ENCODE data around the gene IKBIP.
A peak's percentile ranks its signal among the peaks of the same experiment; 100 is the strongest.
"Not testable (repeated sequence)": the region's sequence is repeated elsewhere in the genome, so short reads cannot be mapped to it uniquely, and the experiment has no call there.

Gene IKBIP

GRCh38 chr12:98644433-98644711 lies 216 bp downstream of the IKBIP start:
- H3K79me2 ChIP-seq (ENCODE audit: insufficient read depth, low read depth) = peaks cover 30% of the 10 kb centered on the region
- peaks cover 7% of the 10 kb centered on the region for H3K4me1 ChIP-seq (ENCODE audit: low read depth, poor library complexity, severe bottlenecking)
- H3K4me2 ChIP-seq = peak overlapping the region; percentile 85; the same call in 1 of the 2 replicates
- peak overlapping the region; percentile 68 for H3K27ac ChIP-seq
- no peaks in the 10 kb centered on the region for H4K20me1 ChIP-seq (ENCODE audit: insufficient read depth)
- peak overlapping the region; percentile 70 for H3K9ac ChIP-seq
- no peaks in the 10 kb centered on the region for H3K27me3 ChIP-seq (ENCODE audit: insufficient read depth, low read depth)
- H3K36me3 ChIP-seq (ENCODE audit: insufficient read depth) = no peaks in the 10 kb centered on the region
- H2AFZ ChIP-seq (ENCODE audit: low read depth) = peak overlapping the region; percentile 82
- TF ChIP-seq CTCF (conservative IDR thresholded peaks at IDR 0.05; ENCODE audit: low read depth, low read length) = no peak
- H3K4me3 ChIP-seq (IDR thresholded peaks at IDR 0.05; ENCODE audit: insufficient read depth, low read depth, low read length) = no peak overlapping the region

- H3K4me2 ChIP-seq = peak overlapping the region; percentile 85; the same call in 1 of the 2 replicates
- not testable (repeated sequence) for H3K36me3 ChIP-seq (ENCODE audit: insufficient read depth); H3K4me1 ChIP-seq (ENCODE audit: low read depth, poor library complexity, severe bottlenecking); H3K9ac ChIP-seq; H3K27me3 ChIP-seq (ENCODE audit: insufficient read depth, low read depth); H3K27ac ChIP-seq; H4K20me1 ChIP-seq (ENCODE audit: insufficient read depth); H2AFZ ChIP-seq (ENCODE audit: low read depth); H3K4me3 ChIP-seq (IDR thresholded peaks at IDR 0.05; ENCODE audit: insufficient read depth, low read depth, low read length)
- H3K79me2 ChIP-seq (ENCODE audit: insufficient read depth, low read depth) = peaks cover 30% of the 10 kb centered on the region
Observed at GRCh38 chr12:98642801-98643200, 1.8 kb downstream of the IKBIP start.

GRCh38 chr12:98639491-98639890 lies 5.1 kb downstream of the IKBIP start:
- Histone ChIP-seq H3K27me3 (ENCODE audit: insufficient read depth, low read depth) (no peaks in the 10 kb centered on the region), H3K4me3 (IDR thresholded peaks at IDR 0.05; ENCODE audit: insufficient read depth, low read depth, low read length) (no peak overlapping the region), H2AFZ (ENCODE audit: low read depth) (no peak overlapping the region), H3K36me3 (ENCODE audit: insufficient read depth) (no peaks in the 10 kb centered on the region), H3K4me2 (no peak overlapping the region), H3K9ac (no peak overlapping the region), H4K20me1 (ENCODE audit: insufficient read depth) (no peaks in the 10 kb centered on the region), H3K4me1 (ENCODE audit: low read depth, poor library complexity, severe bottlenecking) (peaks cover 7% of the 10 kb centered on the region), H3K27ac (no peak overlapping the region), H3K79me2 (ENCODE audit: insufficient read depth, low read depth) (peaks cover 30% of the 10 kb centered on the region)
- no peak for TF ChIP-seq CTCF (conservative IDR thresholded peaks at IDR 0.05; ENCODE audit: low read depth, low read length)

GRCh38 chr12:98638009-98638408 lies 6.6 kb downstream of the IKBIP start:
- H4K20me1 ChIP-seq (ENCODE audit: insufficient read depth) = no peaks in the 10 kb centered on the region
- no peak overlapping the region for H3K4me2 ChIP-seq
- no peak overlapping the region for H3K4me3 ChIP-seq (IDR thresholded peaks at IDR 0.05; ENCODE audit: insufficient read depth, low read depth, low read length)
- H3K79me2 ChIP-seq (ENCODE audit: insufficient read depth, low read depth) = peaks cover 21% of the 10 kb centered on the region
- H3K27me3 ChIP-seq (ENCODE audit: insufficient read depth, low read depth) = no peaks in the 10 kb centered on the region
- no peak for TF ChIP-seq CTCF (conservative IDR thresholded peaks at IDR 0.05; ENCODE audit: low read depth, low read length)
- peaks cover 2% of the 10 kb centered on the region for H3K4me1 ChIP-seq (ENCODE audit: low read depth, poor library complexity, severe bottlenecking)
- no peak overlapping the region for H3K27ac ChIP-seq
- no peak overlapping the region for H3K9ac ChIP-seq
- 0 out of 2 replicates have a peak, but pooled peaks cover 2% of the 10 kb centered on the region for H3K36me3 ChIP-seq (ENCODE audit: insufficient read depth)
- no peak overlapping the region for H2AFZ ChIP-seq (ENCODE audit: low read depth)

- TF ChIP-seq CTCF (conservative IDR thresholded peaks at IDR 0.05; ENCODE audit: low read depth, low read length) = no peak
- no peak overlapping the region for H3K4me2 ChIP-seq
- H2AFZ ChIP-seq (ENCODE audit: low read depth) = no peak overlapping the region
- H3K4me3 ChIP-seq (IDR thresholded peaks at IDR 0.05; ENCODE audit: insufficient read depth, low read depth, low read length) = no peak overlapping the region
- no peaks in the 10 kb centered on the region for H3K4me1 ChIP-seq (ENCODE audit: low read depth, poor library complexity, severe bottlenecking)
- H4K20me1 ChIP-seq (ENCODE audit: insufficient read depth) = no peaks in the 10 kb centered on the region
- no peak overlapping the region for H3K27ac ChIP-seq
- H3K79me2 ChIP-seq (ENCODE audit: insufficient read depth, low read depth) = peaks cover 13% of the 10 kb centered on the region
- no peak overlapping the region for H3K9ac ChIP-seq
- H3K36me3 ChIP-seq (ENCODE audit: insufficient read depth) = 0 out of 2 replicates have a peak, but pooled peaks cover 5% of the 10 kb centered on the region
- no peaks in the 10 kb centered on the region for H3K27me3 ChIP-seq (ENCODE audit: insufficient read depth, low read depth)
Observed at GRCh38 chr12:98637068-98637467, 7.5 kb downstream of the IKBIP start.

Data from KMS-11 (cell line).